Osteocyte (in vitro differentiated cells): ENCODE measurements around the gene LRRC17. TPM values are rescaled to one million over a fixed set of nuclear protein-coding genes. Genes with fewer than 3 reads are reported as not detected.

Experiments used
- DNase-seq: peaks from one replicate; pipeline ENCODE4 v3.0.0; 2021; ENCODE audit warnings: mixed read lengths; ENCODE audit not compliant: unreplicated experiment; ENCODE audit errors: extremely low spot score
- H3K27ac Mint-ChIP-seq: one replicate; pipeline ENCODE4 v1.8.0; 2021; ENCODE audit warnings: mild to moderate bottlenecking, mixed read lengths; ENCODE audit not compliant: unreplicated experiment
- H3K27me3 Mint-ChIP-seq: one replicate; pipeline ENCODE4 v1.8.0; 2021; ENCODE audit warnings: mixed read lengths; ENCODE audit not compliant: unreplicated experiment
- H3K36me3 Mint-ChIP-seq: one replicate; pipeline ENCODE4 v1.8.0; 2021; ENCODE audit warnings: mixed read lengths; ENCODE audit not compliant: unreplicated experiment
- H3K4me1 Mint-ChIP-seq: one replicate; pipeline ENCODE4 v1.8.0; 2021; ENCODE audit warnings: mixed read lengths; ENCODE audit not compliant: unreplicated experiment
- H3K4me3 Mint-ChIP-seq: one replicate; pipeline ENCODE4 v1.8.0; 2021; ENCODE audit warnings: mild to moderate bottlenecking, moderate library complexity, mixed read lengths; ENCODE audit not compliant: unreplicated experiment
- H3K9me3 Mint-ChIP-seq: one replicate; pipeline ENCODE4 v1.8.0; 2021; ENCODE audit warnings: mixed read lengths; ENCODE audit not compliant: unreplicated experiment
- total RNA-seq: library from RNA; stranded (reverse); gene quantifications from 2 replicates; pipeline ENCODE4 v1.2.1, GENCODE V29; 2021
- TF ChIP-seq, protein P1 (sequence below): fragments of 200-600 bp; sonication (generic); IDR thresholded peaks from 2 replicates; pipeline ENCODE4 v1.5.0; 2021; ENCODE audit warnings: antibody characterized with exemption, mild to moderate bottlenecking, moderate library complexity

Gene LRRC17
- total RNA-seq, 1 donor from 2014 or later = 12.4 TPM

DNA sequence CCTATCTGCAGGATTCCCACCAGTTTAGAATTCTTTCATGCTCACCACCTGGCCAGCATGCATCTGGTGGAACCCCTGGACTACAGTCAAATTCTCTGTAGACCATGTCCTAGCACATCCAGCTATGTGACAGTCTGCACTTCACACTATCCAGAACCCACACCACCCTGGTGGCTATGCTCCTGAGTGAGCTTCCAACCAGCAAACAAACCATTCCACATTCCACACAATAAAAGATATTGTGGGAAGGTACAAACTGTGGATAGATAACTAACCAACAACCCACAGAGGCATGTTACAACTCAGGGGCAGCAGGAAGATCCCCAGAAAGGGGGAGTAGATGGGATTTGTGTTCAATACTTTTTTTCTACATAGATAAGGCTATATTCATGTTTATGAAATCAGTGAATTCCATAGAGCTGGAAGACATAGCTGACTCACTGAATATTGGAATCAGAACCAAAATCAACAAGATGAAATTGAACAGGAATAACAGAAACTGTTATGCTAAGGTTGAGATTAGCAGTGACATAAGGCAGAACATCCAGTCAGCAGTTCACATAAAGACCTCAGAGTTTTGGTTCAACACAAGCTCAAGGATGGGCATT is 72.5 kb downstream of the LRRC17 start:
- no peak overlapping the region for H3K4me3 Mint-ChIP-seq
- no peaks in the 10 kb centered on the region for H3K27me3 Mint-ChIP-seq
- H3K9me3 Mint-ChIP-seq = no peaks in the 10 kb centered on the region
- H3K27ac Mint-ChIP-seq = no peak overlapping the region
- peaks cover 14% of the 10 kb centered on the region for H3K4me1 Mint-ChIP-seq
- TF ChIP-seq, protein P1, sequence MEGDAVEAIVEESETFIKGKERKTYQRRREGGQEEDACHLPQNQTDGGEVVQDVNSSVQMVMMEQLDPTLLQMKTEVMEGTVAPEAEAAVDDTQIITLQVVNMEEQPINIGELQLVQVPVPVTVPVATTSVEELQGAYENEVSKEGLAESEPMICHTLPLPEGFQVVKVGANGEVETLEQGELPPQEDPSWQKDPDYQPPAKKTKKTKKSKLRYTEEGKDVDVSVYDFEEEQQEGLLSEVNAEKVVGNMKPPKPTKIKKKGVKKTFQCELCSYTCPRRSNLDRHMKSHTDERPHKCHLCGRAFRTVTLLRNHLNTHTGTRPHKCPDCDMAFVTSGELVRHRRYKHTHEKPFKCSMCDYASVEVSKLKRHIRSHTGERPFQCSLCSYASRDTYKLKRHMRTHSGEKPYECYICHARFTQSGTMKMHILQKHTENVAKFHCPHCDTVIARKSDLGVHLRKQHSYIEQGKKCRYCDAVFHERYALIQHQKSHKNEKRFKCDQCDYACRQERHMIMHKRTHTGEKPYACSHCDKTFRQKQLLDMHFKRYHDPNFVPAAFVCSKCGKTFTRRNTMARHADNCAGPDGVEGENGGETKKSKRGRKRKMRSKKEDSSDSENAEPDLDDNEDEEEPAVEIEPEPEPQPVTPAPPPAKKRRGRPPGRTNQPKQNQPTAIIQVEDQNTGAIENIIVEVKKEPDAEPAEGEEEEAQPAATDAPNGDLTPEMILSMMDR = no peak
- no peaks in the 10 kb centered on the region for H3K36me3 Mint-ChIP-seq
- no peak for DNase-seq

DNA sequence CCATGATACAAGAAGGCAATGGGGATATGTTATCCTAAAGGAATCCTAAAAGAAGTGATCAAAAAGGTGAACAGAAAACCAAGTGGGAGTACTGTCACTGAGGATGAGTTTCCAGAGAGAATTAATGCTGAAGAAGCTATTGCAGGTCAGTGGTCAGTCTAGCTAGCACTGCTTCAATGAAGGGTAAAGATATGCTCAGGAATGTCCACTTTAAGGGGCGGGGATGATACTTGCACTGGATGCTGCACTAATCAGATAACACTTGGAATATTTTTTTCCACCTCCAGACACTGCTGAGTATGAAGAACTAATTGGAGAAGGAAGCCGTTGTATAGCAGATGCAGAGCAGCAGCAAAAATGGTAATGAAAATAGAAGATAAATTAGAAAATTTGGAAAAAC is 75.3 kb downstream of the LRRC17 start:
- TF ChIP-seq, protein P1 = no peak
- no peaks in the 10 kb centered on the region for H3K9me3 Mint-ChIP-seq
- DNase-seq = no peak
- H3K4me1 Mint-ChIP-seq = peaks cover 14% of the 10 kb centered on the region
- H3K27ac Mint-ChIP-seq = no peak overlapping the region
- no peak overlapping the region for H3K4me3 Mint-ChIP-seq
- no peaks in the 10 kb centered on the region for H3K36me3 Mint-ChIP-seq
- no peaks in the 10 kb centered on the region for H3K27me3 Mint-ChIP-seq

GRCh38 chr7:102988631-102989560 is 76.1 kb downstream of the LRRC17 start:
- no peak for DNase-seq
- TF ChIP-seq, protein P1 = no peak
- Mint-ChIP-seq H3K4me3 (no peak overlapping the region), H3K9me3 (no peaks in the 10 kb centered on the region), H3K36me3 (no peaks in the 10 kb centered on the region), H3K27me3 (no peaks in the 10 kb centered on the region), H3K4me1 (peaks cover 14% of the 10 kb centered on the region), H3K27ac (no peak overlapping the region)

DNA sequence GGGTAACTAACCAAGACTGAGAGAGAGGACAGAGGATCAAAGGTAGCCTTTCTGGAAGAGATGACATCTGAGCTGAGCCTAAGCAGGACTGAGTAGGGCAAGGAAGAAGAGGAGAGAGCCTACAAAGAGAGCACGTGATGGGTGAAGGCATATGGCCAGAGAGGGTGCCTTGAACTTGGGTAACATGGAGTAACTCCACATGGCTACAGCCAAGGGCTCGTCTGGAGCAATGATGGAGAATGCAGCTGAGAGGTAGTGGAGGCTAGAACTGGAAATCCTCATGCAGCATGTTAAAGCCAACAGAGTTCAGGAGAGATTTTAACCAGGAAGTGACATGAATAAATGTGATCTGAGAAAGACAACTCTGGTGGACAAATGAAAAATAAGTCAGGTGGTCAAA is 77.8 kb downstream of the LRRC17 start:
- Mint-ChIP-seq H3K27ac (no peak overlapping the region), H3K36me3 (no peaks in the 10 kb centered on the region), H3K4me3 (no peak overlapping the region), H3K9me3 (no peaks in the 10 kb centered on the region), H3K27me3 (no peaks in the 10 kb centered on the region), H3K4me1 (peaks cover 6% of the 10 kb centered on the region)
- no peak for DNase-seq
- TF ChIP-seq, protein P1 = no peak

GRCh38 chr7:102991077-102991539 is 78.3 kb downstream of the LRRC17 start:
- no peak for DNase-seq
- Mint-ChIP-seq H3K27ac (no peak overlapping the region), H3K4me3 (no peak overlapping the region), H3K4me1 (peaks cover 2% of the 10 kb centered on the region), H3K9me3 (no peaks in the 10 kb centered on the region), H3K36me3 (no peaks in the 10 kb centered on the region), H3K27me3 (no peaks in the 10 kb centered on the region)
- TF ChIP-seq, protein P1 = no peak
